IMR-90 (cell line): ENCODE measurements around the gene ROCK2.

Experiments used
- CEBPB ChIP-seq: IDR thresholded peaks from 2 replicates; pipeline ENCODE4 v1.6.1; 2012; ENCODE audit warnings: low read depth, low read length, improper control_type of control experiment
- CHD1 ChIP-seq: IDR thresholded peaks from 2 replicates; pipeline ENCODE4 v1.6.1; 2012; ENCODE audit warnings: low read depth, low read length, improper control_type of control experiment
- CTCF ChIP-seq: conservative IDR thresholded peaks from 2 replicates; pipeline ENCODE4 v1.5.1; 2012; ENCODE audit warnings: mild to moderate bottlenecking, low read depth, low read length, improper control_type of control experiment
- NFE2L2 ChIP-seq: fragments of 150-350 bp; IDR thresholded peaks from 2 replicates; pipeline ENCODE4 v1.6.1; 2016; ENCODE audit warnings: low read depth, mild to moderate bottlenecking, low read length
- POLR2A ChIP-seq: IDR thresholded peaks from 2 replicates; pipeline ENCODE4 v1.6.1; 2012; ENCODE audit warnings: mild to moderate bottlenecking, low read depth, low read length
- RAD21 ChIP-seq: IDR thresholded peaks from 2 replicates; pipeline ENCODE4 v1.6.1; 2012; ENCODE audit warnings: low read length, improper control_type of control experiment
- RCOR1 ChIP-seq: IDR thresholded peaks from 2 replicates; pipeline ENCODE4 v1.6.1; 2012; ENCODE audit warnings: mild to moderate bottlenecking, low read length, improper control_type of control experiment; ENCODE audit not compliant: insufficient replicate concordance
- USF2 ChIP-seq: fragments of 150-350 bp; IDR thresholded peaks from 2 replicates; pipeline ENCODE4 v1.6.1; 2017; ENCODE audit warnings: mild to moderate bottlenecking, antibody characterized with exemption, low read length, low read depth
- TF ChIP-seq, protein P1 (sequence below): fragments of 150-350 bp; IDR thresholded peaks from 2 replicates; pipeline ENCODE4 v1.6.1; 2016; ENCODE audit warnings: low read depth, mild to moderate bottlenecking, low read length, moderate library complexity, borderline replicate concordance

DNA sequence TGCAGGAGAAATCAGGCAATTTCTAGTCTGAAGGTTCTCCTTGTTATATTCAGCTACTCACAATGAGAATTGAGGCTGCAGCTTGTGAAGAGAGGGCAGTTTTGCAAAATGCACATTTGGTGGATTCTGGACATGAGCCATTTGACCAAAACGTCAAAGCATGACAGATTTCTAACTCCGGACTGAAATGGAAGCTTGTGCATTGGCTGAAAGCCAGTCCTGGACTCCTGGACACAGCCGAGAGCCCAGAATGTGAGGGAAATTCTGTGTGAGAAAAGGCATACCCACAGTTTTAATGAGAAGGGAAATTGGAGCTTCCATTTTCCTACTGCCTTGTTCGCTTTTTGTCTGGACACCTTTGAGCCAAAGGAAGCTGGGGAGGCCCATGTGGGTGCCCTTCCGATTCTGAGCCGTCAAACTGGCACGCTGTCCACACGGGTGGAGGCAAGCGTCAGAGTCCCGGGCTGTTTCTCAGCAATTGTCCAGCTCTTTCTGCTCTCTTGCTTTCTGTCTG lies 23.7 kb upstream of the ROCK2 start:
- TF ChIP-seq RCOR1 (no peak), CTCF (no peak), POLR2A (no peak), USF2 (no peak), CEBPB (no peak), RAD21 (no peak), CHD1 (no peak), NFE2L2 (no peak)
- TF ChIP-seq, protein P1, sequence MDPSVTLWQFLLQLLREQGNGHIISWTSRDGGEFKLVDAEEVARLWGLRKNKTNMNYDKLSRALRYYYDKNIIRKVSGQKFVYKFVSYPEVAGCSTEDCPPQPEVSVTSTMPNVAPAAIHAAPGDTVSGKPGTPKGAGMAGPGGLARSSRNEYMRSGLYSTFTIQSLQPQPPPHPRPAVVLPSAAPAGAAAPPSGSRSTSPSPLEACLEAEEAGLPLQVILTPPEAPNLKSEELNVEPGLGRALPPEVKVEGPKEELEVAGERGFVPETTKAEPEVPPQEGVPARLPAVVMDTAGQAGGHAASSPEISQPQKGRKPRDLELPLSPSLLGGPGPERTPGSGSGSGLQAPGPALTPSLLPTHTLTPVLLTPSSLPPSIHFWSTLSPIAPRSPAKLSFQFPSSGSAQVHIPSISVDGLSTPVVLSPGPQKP: no peak
